Measurements from ENCODE around the gene TSPAN12. TPM values are rescaled to one million over a fixed set of nuclear protein-coding genes. Genes with fewer than 3 reads are reported as not detected.

The TSPAN12 gene
- total RNA-seq, 2 donors from 2014 or later = 35.6 to 50.3 TPM

DNA sequence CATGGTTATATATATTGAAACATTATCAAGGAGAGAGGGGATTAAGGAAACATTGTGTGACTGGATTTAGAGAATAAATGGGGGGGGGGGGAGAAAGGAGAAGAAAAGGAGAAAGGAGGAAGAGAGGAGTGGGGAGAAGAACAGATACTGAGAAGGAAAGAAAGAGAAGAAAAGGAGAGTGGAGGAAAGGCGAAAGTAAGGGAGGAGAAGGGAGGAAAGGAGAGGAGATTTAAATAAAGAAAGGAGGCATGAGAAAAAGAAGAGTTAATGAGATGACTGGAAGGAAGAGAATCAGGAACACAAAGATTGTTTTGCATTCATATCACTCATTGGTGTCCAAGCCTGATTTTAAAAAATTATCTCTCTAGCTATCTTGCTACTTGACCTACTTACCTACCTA lies 16.1 kb upstream of the TSPAN12 start:
- TF ChIP-seq, protein P1, sequence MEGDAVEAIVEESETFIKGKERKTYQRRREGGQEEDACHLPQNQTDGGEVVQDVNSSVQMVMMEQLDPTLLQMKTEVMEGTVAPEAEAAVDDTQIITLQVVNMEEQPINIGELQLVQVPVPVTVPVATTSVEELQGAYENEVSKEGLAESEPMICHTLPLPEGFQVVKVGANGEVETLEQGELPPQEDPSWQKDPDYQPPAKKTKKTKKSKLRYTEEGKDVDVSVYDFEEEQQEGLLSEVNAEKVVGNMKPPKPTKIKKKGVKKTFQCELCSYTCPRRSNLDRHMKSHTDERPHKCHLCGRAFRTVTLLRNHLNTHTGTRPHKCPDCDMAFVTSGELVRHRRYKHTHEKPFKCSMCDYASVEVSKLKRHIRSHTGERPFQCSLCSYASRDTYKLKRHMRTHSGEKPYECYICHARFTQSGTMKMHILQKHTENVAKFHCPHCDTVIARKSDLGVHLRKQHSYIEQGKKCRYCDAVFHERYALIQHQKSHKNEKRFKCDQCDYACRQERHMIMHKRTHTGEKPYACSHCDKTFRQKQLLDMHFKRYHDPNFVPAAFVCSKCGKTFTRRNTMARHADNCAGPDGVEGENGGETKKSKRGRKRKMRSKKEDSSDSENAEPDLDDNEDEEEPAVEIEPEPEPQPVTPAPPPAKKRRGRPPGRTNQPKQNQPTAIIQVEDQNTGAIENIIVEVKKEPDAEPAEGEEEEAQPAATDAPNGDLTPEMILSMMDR (conservative IDR thresholded peaks at IDR 0.05) = no peak
- DNase-seq = no peak
- H3K27ac ChIP-seq (ENCODE audit: low read depth, low read length) = no peak overlapping the region
- Mint-ChIP-seq H3K36me3 (ENCODE audit: low read depth) (no peaks in the 10 kb centered on the region), H3K27me3 (ENCODE audit: insufficient read depth) (no peaks in the 10 kb centered on the region), H3K27ac (no peak overlapping the region), H3K4me1 (peaks cover 6% of the 10 kb centered on the region), H3K4me3 (no peak overlapping the region), H3K9me3 (no peaks in the 10 kb centered on the region)
- H3K4me3 ChIP-seq (ENCODE audit: low read length) = no peak overlapping the region
- no peaks in the 10 kb centered on the region for H3K27me3 ChIP-seq (ENCODE audit: control insufficient read depth, insufficient read depth, low read length, poor library complexity, severe bottlenecking)
- WGBS, 2 experiments (ENCODE audit: insufficient coverage in 1 of 2, insufficient read length in 1 of 2) = 95 to 100% methylated on average over 1 of the region's 1 CpG
- no peaks in the 10 kb centered on the region for H3K4me1 ChIP-seq (ENCODE audit: control insufficient read depth, insufficient read depth, low read length)
- no peaks in the 10 kb centered on the region for H3K36me3 ChIP-seq (ENCODE audit: control insufficient read depth, insufficient read depth, low read length)
- H3K9me3 ChIP-seq (ENCODE audit: control insufficient read depth, low read length) = no peaks in the 10 kb centered on the region
- no peak overlapping the region for H3K9ac ChIP-seq (ENCODE audit: extremely low read depth, low read length, poor library complexity, severe bottlenecking)

DNA sequence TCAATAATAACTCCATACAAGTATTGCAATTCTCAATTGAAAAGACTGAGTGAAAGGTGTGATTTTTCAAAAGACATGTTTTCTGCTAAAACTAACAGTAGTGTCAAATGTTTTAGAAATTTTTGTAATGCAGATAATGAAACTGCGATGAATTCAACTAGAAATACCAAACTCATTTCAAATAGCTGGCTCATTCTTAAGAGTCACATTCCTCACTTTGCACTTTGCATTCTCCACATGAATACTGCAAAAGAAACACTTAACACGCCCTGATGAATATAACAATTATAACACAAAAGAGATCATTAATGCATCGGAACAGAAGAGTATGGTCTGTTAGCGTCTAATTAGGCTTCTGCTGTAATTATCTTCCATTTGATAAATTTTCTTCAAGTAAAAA lies 15.5 kb upstream of the TSPAN12 start:
- Histone ChIP-seq H3K9ac (ENCODE audit: extremely low read depth, low read length, poor library complexity, severe bottlenecking) (no peak overlapping the region), H3K4me3 (ENCODE audit: low read length) (no peak overlapping the region), H3K9me3 (ENCODE audit: control insufficient read depth, low read length) (no peaks in the 10 kb centered on the region), H3K27me3 (ENCODE audit: control insufficient read depth, insufficient read depth, low read length, poor library complexity, severe bottlenecking) (no peaks in the 10 kb centered on the region), H3K4me1 (ENCODE audit: control insufficient read depth, insufficient read depth, low read length) (no peaks in the 10 kb centered on the region), H3K36me3 (ENCODE audit: control insufficient read depth, insufficient read depth, low read length) (no peaks in the 10 kb centered on the region), H3K27ac (ENCODE audit: low read depth, low read length) (no peak overlapping the region)
- Mint-ChIP-seq H3K9me3 (no peaks in the 10 kb centered on the region), H3K36me3 (ENCODE audit: low read depth) (no peaks in the 10 kb centered on the region), H3K27me3 (ENCODE audit: insufficient read depth) (no peaks in the 10 kb centered on the region), H3K4me3 (no peak overlapping the region), H3K27ac (no peak overlapping the region), H3K4me1 (peaks cover 6% of the 10 kb centered on the region)
- no peak for DNase-seq
- 85 to 100% methylated on average over 3 to 4 of the region's 4 CpGs for WGBS, 2 experiments (ENCODE audit: insufficient coverage in 1 of 2, insufficient read length in 1 of 2)
- TF ChIP-seq, protein P1 (conservative IDR thresholded peaks at IDR 0.05) = no peak

DNA sequence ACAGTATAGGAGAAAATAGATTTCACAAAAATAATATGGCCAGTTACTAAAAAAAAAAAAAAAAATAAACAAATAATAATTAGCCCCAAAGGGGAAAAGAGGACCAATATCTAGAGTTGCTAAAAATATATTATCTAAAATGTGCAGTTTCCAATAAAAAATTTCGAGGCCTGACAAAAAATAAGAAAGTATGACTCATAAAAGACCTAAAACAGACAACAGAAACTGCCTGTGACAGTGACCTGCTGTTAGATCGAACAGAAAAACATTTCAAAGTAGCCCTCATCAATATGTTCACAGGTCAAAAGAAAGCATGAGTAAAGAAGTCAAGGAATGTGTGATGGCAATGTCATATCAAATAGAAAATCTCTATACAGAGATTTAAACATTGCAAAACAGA lies 11.8 kb upstream of the TSPAN12 start:
- Mint-ChIP-seq H3K36me3 (ENCODE audit: low read depth) (no peaks in the 10 kb centered on the region), H3K27me3 (ENCODE audit: insufficient read depth) (no peaks in the 10 kb centered on the region), H3K27ac (no peak overlapping the region), H3K4me1 (peaks cover 8% of the 10 kb centered on the region), H3K4me3 (no peak overlapping the region), H3K9me3 (no peaks in the 10 kb centered on the region)
- Histone ChIP-seq H3K4me1 (ENCODE audit: control insufficient read depth, insufficient read depth, low read length) (peaks cover 6% of the 10 kb centered on the region), H3K27ac (ENCODE audit: low read depth, low read length) (no peak overlapping the region), H3K36me3 (ENCODE audit: control insufficient read depth, insufficient read depth, low read length) (no peaks in the 10 kb centered on the region), H3K4me3 (ENCODE audit: low read length) (no peak overlapping the region), H3K9me3 (ENCODE audit: control insufficient read depth, low read length) (no peaks in the 10 kb centered on the region), H3K27me3 (ENCODE audit: control insufficient read depth, insufficient read depth, low read length, poor library complexity, severe bottlenecking) (no peaks in the 10 kb centered on the region), H3K9ac (ENCODE audit: extremely low read depth, low read length, poor library complexity, severe bottlenecking) (no peak overlapping the region)
- 89% methylated on average over 2 of the region's 2 CpGs; no CpG with 5 or more reads in 1 of the 2 experiments for WGBS, 2 experiments (ENCODE audit: insufficient coverage in 1 of 2, insufficient read length in 1 of 2)
- TF ChIP-seq, protein P1 (conservative IDR thresholded peaks at IDR 0.05) = no peak
- DNase-seq = no peak

Measured in endodermal cell (in vitro differentiated cells).